GM21381 (cell line): Measurements from ENCODE around the gene CIT.
"Not testable (repeated sequence)": the region's sequence is repeated elsewhere in the genome, so short reads cannot be mapped to it uniquely, and the experiment has no call there.

Experiments used
- ATAC-seq: cut with Tn5 transposase; IDR thresholded peaks from one replicate; pipeline ENCODE4 v1.9.1; 2021; ENCODE audit warnings: mild to moderate bottlenecking, moderate library complexity; ENCODE audit not compliant: unreplicated experiment

Gene CIT

GRCh38 chr12:119660076-119660475 lies 217.0 kb downstream of the CIT start:
- ATAC-seq: no peak

DNA sequence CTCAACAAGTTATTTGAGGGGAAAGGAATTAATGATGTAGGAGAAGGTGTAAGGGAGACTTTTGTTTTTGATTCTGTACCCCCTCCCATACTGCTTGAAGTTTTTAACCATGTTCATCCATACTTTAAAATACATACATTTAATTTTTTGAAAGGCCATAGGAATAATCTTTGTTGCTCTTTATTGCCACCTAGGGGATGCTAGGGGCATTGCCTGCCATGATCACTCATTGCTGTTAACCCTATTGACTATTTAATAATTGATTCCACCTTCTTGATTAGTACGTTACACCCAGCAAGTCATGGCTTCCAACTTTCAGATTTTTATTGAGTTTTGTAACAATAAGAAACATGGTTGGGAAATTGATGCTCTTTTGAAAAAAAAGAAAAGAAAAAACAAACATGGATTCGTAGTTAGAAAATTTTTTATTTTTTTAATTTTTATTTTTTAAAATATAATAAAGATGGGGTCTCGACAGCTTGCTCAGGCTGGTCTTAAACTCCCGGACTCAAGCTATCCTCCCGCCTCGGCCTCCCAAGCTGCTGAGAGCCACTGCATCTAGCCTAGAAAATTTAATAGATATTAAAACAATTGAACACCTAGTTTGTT lies 217.7 kb downstream of the CIT start:
- no peak for ATAC-seq

- not testable (repeated sequence) for ATAC-seq
Observed at GRCh38 chr12:119658166-119658565, 219.0 kb downstream of the CIT start.

GRCh38 chr12:119657001-119657400 lies 220.1 kb downstream of the CIT start:
- ATAC-seq: not testable (repeated sequence)

DNA sequence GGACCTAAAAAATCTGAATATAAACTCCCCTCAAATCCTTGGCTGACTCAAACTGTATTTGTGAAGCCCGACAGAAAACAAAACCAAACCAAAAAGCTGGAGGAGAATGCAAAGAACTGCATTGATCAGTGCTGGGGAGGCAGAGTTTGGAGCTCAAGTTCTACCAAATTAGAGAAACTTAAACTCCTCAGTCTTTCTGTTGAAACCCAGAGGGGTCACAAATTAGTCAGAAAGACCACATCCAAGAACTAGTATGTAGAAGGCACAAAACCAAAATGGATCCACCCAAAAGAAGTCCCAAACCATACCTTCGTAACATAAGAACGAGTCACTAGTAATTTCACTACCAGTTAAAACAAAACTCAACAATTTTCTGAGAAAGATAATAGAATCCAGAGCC lies 224.5 kb downstream of the CIT start:
- no peak for ATAC-seq

DNA sequence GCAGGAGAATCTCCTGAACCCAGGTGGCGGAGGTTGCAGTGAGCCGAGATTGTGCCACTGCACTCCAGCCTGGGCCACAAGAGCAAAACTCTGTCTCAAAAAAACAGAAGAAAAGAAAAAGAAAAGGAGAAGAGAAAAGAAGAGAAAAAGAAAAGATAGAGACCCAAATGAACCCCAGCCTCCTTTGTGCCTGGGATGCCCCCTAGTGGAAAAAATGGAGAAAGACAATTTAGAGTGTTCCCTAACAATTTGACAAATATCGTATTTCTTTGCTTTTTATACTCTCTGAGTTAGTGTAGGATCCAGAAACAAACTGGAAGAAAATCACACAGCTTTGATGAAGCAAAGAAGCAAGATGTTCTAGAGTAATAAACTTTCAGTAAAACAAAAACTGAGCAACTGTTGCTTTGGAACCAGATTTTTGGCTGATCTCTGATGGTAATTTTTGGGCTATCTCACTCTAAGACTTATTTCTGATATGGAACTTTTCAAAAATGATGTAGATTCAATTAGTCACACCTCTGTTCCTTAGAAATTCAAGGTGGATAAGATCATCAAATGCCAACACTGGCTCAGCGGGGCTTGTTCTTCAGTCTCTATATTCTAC lies 227.8 kb downstream of the CIT start:
- no peak for ATAC-seq

GRCh38 chr12:119645535-119646059 lies 231.5 kb downstream of the CIT start:
- ATAC-seq: no peak

DNA sequence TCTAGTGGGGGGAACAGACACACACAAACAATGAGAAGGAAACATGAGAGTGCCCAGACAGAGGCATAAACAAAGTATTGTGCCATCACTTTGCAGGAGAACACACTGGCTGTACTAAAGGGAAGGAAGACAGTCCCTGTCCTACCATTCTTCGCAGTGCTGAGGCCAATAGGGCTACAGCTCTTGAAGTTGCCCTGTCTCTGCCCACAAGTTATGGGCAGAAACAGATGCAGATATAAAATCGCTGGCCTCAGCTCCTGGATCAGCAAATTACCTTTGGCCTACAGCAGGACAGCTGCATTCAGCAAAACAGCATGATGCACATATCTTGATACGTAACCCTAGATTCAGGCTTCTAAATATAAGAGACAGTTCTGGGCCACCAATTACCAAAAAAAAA lies 232.2 kb downstream of the CIT start:
- ATAC-seq: no peak

DNA sequence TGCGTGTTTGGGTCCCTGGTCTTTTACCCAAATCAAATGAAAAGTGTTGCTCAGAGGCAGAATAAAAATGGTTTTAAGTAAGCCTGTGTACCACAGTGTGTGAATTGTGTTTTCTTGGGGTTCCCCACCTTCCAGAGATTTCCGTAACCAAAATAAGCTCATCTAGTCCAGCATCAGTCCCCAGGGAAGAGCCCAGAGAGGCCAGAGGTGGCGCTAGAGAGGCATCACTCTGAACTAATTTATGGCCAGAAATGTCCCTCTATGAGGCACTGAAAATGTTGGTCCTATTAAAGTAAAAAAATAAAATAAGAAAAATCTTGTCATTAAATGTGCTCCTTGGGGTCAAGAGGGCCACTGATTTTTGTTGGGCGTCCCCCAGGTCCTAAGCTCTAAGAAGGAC lies 234.1 kb downstream of the CIT start:
- no peak for ATAC-seq
